A549 treated with RU486 at 1 μM for 4 hours (cell line): ENCODE data around the gene CRTC2. TPM values are rescaled to one million over a fixed set of nuclear protein-coding genes. Genes with fewer than 3 reads are reported as not detected.

ENCODE experiments used
- total RNA-seq: library from RNA; stranded (reverse); fragments of 200-300 nt; extraction: Qiagen RNA extraction; gene quantifications from 5 replicates; pipeline ENCODE4 v1.2.3, GENCODE V29; 2022; ENCODE audit warnings: low read depth

Gene CRTC2, protein sequence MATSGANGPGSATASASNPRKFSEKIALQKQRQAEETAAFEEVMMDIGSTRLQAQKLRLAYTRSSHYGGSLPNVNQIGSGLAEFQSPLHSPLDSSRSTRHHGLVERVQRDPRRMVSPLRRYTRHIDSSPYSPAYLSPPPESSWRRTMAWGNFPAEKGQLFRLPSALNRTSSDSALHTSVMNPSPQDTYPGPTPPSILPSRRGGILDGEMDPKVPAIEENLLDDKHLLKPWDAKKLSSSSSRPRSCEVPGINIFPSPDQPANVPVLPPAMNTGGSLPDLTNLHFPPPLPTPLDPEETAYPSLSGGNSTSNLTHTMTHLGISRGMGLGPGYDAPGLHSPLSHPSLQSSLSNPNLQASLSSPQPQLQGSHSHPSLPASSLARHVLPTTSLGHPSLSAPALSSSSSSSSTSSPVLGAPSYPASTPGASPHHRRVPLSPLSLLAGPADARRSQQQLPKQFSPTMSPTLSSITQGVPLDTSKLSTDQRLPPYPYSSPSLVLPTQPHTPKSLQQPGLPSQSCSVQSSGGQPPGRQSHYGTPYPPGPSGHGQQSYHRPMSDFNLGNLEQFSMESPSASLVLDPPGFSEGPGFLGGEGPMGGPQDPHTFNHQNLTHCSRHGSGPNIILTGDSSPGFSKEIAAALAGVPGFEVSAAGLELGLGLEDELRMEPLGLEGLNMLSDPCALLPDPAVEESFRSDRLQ
- 33.2 to 45.2 TPM (median 38.3 TPM) in 5 replicates for total RNA-seq

DNA sequence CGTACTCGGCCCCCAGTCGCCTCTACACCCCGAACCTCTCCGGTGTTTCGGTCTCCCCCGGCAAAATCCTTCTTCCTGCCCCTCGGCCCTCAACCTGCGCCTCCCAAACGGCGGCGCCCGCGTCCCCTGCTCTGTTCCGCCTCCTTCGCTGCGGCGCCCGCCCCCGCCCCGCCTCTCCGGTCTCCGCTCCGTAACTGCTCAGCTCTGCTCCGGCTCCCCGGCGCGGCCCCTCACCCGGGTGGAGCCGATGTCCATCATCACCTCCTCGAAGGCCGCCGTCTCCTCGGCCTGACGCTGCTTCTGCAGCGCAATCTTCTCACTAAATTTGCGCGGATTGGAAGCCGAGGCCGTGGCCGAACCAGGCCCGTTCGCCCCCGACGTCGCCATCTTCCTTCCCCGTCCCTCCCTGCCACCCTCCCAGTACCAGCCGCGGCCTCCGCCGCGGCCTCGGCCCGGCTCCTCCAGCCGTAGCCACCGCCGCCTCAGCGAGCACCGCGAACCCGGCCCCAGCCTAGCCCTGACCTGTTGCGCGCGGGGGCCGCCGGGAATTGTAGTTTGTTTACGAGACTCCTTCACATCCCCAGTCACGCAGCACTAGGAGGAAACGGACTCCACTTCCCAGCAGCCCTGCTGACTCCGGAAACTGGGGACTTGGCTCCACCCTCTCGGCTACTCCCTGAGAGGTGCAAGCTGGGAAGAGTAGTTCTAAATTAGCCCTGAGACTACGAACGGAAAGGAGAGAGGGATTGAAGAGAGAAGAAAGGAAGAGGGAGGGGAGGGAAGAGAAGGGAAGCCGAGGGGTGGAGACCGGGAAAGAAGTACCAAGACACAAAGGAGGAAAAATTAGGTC, at the start of gene CRTC2:
Gene CRTC2 (minus strand): TSS at position 502 of the 850 bp plus-strand sequence. CDS start 115 bp downstream, at position 387.

DNA sequence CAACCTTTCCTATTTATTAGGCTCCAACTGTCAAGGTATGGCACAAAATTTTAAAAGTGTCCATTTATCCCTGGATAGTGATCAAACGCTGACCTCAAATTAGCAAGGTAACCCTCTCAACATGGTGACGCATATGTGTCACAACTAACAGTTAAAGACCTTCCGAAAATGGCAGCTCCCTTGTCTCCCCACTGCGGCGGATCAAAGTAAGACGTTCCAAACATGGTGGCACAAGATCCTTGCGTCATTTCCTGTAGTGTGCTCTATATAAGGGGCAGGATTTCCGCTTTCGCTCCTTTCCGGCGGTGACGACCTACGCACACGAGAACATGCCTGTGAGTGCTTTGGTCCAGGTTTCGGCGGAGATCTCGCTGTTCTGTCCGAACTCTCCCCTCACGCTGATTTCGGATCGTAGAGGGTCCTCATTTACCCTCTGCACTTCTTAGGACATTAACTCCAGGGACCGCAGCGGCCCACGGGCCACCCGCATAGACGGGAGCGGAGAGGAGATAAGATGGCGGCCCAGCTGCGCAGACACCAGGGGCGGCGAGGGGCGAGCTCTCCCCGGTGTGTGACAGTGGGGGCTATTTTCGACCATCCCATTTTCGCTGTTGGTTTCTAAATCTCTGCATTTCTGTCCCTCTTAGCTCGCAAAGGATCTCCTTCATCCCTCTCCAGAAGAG, 32.2 kb upstream of the CRTC2 start, which contains the start of gene RPS27:
Gene RPS27 (plus strand): TSS at position 295 of the 683 bp plus-strand sequence. CDS start 35 bp downstream, at position 330.

DNA sequence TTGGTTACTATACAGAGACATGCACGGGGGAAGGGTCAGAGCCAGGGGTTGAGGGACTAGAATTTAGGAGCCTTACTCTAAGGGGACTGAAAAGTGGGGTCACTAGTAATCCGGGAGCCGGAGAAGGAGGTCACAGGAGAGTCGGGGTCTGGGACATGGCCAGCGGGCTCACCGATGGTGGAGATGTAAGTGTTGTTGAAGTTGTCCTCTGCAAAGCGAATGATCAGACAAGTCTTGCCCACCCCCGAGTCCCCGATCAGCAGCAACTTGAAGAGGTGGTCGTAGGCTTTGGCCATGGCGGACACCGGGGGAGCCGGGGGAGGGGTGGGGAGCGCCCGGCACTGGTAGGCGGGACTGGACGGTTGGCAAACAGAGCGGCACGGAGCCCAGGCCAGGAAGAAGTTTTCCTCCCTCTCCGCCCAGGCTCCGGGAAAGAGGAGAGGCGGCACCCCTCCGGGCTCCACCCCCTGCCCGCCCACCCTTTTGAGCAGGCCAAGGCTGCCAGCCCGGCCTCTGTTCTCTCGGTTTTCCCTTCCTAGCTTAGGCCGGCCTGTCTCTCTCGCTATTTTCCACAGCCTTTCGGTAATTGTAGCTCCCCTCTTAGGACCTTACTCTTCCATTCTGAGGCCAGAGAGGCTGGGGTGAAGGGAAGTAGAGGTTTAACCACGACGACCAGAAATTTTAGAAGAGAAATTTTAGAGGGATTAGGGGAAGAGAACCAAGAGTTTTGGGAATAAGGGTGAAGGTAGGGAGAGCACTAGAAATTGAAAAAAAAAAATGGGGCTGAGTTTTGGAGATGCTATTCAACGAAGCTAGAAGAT, 27.7 kb upstream of the CRTC2 start, which contains the start of gene RAB13:
Gene RAB13 (minus strand): TSS at position 399 of the 821 bp plus-strand sequence. CDS start 103 bp downstream, at position 296.

DNA sequence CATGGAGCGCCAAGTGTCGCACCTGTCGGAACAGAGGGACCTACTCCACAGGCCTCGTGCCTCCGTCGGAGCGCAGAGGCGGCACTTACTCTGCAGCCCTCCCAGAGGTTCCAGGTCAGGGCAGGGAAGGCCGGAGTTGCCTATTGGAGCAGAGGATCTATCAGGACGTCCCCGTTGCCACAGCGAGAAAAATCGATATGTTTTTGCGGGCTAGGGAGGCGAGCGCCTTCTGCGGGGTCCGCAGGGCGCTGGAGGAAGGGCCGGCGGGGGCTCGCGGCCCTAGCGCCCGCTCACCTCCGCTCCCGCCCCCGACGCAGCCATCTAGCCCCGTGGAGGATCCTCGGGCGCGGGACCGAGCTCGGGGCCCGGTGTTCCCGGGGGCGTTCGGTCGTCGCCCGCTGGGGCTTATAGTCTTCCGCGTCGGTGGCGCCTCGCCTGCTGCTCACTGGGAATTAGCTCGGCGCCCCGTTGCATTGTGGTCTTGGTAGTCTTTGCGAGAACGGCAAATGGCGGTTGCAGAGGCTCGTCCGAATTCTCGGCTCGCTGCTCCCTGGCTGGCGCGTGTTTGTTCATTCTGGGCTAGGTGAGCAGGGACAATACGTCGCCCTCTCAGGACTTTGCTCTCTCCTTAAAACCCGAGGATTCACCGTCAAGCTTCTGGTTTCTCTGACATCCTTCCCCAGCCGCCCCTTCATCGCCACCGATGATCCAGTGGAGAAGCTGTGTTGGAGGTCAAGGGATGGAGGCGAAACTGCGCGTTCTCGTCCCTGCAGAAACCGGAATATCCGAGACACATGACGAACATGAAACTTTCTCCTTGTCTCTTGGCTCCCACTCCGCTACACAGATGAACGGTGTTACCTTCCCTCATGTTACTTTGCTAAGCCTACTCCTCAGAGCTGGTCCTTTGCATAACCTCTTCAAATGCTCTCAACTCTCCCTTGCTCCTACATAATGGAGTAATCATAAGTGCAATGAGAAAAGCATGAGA, 19.1 kb upstream of the CRTC2 start, which contains the start of gene JTB:
Gene JTB (minus strand): TSS at position 425 of the 991 bp plus-strand sequence. CDS start 422 bp downstream, at position 3.

DNA sequence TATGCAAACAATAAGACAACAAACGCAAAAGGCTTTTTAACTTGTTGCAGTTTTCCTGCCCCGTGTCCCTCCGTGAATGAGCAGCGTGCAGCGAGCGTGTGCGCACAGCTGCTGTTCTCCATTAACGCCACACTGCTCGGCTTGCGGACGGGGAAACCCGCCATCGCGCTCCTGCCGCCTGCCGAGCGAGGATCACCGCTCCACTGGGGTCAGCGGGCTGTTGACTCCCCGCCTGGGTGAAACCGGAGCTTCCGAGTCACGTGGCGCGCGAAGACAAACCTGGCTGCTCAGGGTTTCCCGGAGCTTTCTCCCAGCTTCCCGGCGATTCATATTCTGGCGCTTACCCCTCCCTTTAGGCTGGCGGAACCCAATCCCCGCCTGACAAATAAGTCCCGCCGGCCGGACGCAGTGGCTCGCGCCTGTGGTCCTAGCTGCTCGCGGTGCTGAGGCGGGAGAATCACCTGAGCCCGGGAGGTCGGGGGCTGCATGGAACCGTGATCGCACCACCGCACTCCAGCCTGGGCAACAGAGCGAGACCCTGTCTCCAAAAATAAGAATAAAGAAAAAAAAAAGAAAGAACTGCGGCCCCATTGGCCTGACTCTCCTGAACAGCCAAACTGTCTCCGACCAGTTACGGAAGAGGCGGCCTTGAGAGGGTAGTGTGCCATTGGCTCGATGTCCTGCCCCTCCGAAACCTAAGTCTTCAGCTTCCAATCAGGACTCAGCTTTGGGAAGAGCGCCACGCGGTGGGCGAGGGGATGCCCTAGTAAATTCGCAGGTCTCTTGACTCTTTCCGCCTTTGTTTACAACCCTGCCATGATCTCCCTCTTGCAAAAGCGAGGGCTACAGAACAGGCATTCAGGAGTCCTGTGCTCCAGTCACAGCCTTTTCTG, 8.9 kb upstream of the CRTC2 start, which contains the start of gene CREB3L4:
Gene CREB3L4 (plus strand): TSS at position 796 of the 893 bp plus-strand sequence. CDS start 624 bp downstream, outside the sequence.

DNA sequence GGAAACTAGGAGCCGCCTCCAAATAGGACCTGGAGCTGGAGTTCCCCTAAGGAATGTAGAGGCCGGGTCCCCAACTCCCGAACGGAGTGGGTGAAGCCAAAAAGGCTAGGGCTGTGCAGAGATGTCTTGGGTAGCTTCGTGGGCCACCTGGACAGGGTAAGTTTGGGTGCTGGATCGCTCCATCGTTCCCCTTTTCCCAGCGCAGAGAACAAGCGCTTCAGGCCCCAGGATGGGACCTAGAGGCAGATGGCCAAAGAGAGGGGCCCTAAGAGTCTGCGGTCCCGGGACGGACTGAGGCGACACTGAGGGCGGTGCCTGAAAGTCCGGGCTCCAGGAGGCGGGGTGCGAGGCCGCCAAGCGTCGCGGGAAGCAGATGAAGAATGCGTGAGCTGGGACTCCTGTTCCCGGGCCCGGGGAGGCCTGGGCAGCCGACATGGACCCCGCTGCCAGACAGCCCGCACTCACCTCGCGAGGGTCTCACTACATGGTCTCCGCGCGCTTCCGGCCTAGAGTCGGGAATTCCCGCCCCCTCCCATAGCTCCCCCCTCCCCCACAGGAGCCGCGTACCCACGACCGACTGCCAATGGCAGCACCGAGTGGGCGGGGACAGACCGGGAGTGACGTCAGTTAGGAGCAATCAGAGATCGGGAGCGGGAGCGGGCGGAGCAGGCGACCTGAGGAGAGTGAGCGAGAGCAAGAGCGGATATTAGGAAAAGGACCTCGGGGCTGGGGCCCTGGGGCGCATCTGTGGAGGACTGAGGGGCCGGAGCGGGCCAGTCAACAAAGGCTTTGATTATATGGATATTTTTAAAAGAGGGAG, 4.8 kb upstream of the CRTC2 start, which contains the start of gene SLC39A1:
Gene SLC39A1 (minus strand): TSS at position 508 of the 820 bp plus-strand sequence. CDS start 822 bp downstream, outside the sequence.

DNA sequence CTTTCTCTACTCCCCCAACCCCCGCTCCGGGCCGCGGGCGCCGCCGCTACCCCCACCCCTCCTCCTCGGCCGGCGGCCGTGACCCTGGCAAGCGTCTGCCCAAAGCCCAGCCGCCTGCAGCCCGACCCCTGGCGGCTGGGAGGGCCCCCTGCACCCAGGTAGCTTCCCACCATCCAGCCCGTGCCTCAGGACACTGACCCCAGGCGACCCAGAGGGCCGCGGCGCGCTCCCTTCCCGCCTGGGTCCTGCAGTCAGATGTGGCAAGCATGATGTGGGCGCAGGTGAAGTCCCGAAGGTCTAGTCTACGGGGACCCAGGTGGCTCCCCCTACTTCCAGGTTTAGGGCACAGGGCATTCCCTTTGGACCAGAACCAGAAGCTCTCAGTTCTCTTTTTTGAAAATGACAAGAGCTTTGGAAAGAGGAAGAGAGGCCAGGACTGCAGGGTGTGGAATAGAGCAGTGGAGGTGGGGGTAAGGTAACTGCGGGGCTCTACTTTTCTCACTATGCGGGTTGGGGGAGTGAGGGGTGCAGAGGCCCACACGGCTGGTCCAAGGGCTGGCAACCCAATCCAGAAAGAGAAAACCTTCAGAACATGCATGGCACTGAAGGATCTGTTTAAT, 11.7 kb downstream of the CRTC2 start, which contains the start of gene DENND4B:
Gene DENND4B (minus strand): TSS at position 97 of the 620 bp plus-strand sequence. CDS start 2,344 bp downstream, outside the sequence.

DNA sequence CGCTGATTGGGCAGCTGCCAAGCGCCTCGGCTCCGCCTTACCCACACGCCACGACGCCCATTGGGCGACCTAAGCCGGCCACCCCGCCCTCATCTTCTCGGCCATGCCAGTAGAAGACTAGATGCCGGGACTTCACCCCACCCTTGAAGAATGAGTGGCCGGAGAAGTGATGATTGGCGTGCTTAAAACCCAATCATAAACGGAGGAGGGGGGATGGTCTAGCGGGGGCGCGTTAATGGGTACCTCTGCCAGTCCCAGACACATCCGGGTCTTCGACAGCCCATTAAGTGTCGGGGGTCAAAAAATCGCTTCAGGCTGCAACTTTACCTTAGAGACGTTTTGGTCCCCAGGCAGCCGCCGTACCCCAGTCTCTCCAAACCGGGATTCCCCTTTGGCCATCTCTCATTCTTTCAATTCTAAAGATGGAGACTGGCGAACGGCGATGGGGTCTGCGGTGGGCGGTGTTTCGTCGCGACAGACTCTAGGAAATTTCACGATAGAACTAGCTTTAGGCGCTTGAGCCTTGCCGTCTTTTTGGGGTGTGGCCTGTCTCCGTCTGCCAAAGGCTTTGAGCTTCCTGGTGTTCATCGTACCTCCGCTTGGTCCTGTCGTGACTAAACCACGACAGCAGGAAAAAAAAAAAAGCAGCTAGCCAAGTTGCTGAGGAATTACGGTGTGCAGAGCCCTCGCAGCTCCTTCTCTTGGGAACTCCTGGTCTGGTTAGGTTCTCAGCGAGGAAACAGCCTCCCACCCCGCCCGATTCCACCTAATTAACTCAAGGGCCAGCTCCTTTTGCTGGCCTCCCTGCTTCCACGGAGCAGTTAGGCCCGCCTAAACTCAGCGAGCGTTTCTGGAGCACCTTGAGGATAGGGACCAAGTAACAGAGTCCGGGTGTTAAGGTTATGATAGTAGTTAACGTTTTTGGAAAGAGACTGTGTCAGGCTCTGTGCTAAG, 35.2 kb downstream of the CRTC2 start, which contains the start of gene GATAD2B:
Gene GATAD2B (minus strand): TSS at position 1 of the 954 bp plus-strand sequence. CDS start 94,625 bp downstream, outside the sequence.

Other genes starting within 250 kb of the CRTC2 start
- gene INTS3, start 230.6 kb downstream of the CRTC2 start, total RNA-seq: 14.1 to 20.4 TPM (median 17.7 TPM) in 5 replicates
- gene SLC27A3, start 183.2 kb downstream of the CRTC2 start, total RNA-seq: 0.39 to 1.7 TPM (median 0.92 TPM) in 5 replicates
- gene GATAD2B, start 35.6 kb downstream of the CRTC2 start, total RNA-seq: 6.8 to 10.3 TPM (median 8.7 TPM) in 5 replicates
- gene DENND4B, start 11.9 kb downstream of the CRTC2 start, total RNA-seq: 20.4 to 33.0 TPM (median 31.2 TPM) in 5 replicates
- 141 to 162 TPM (median 149 TPM) in 5 replicates for gene SLC39A1, start 4.9 kb upstream of the CRTC2 start, total RNA-seq
- gene CREB3L4, start 9.3 kb upstream of the CRTC2 start, total RNA-seq: 7.9 to 10.6 TPM (median 9.9 TPM) in 5 replicates
- 106 to 170 TPM (median 153 TPM) in 5 replicates for gene JTB, start 19.1 kb upstream of the CRTC2 start, total RNA-seq
- gene RAB13, start 27.7 kb upstream of the CRTC2 start, total RNA-seq: 138 to 159 TPM (median 146 TPM) in 5 replicates
- 4,038 to 7,790 TPM (median 4,623 TPM) in 5 replicates for gene RPS27, start 32.1 kb upstream of the CRTC2 start, total RNA-seq
- not detected in 5 replicates for gene NUP210L, start 196.5 kb upstream of the CRTC2 start, total RNA-seq
- gene TPM3, start 233.5 kb upstream of the CRTC2 start, total RNA-seq: 459 to 630 TPM (median 469 TPM) in 5 replicates
- gene CFAP141, start 247.7 kb upstream of the CRTC2 start, total RNA-seq: 0.61 TPM in 1 of 5 replicates, not detected in the others